Thyroid gland (tissue), 4 donors: ENCODE measurements around the gene PPP4R3B.

Experiments used
- POLR2A ChIP-seq, 2 donors: fragments of 450-650 bp; IDR thresholded peaks; one replicate each; pipeline ENCODE4 v1.6.1; 2017; ENCODE audit warnings: antibody characterized with exemption in 2 of 2, mild to moderate bottlenecking in 2 of 2, moderate library complexity in 1 of 2
- TF ChIP-seq, protein P1 (sequence below), 6 experiments: fragments of 200-600 bp in 3 of 6; fragments of 450-650 bp in 3 of 6; sonication (generic) in 3 of 6; IDR thresholded peaks; one replicate each; pipeline ENCODE4 v1.5.1; 2016 to 2019; ENCODE audit warnings: antibody characterized with exemption in 6 of 6, mild to moderate bottlenecking in 2 of 6, inconsistent platforms in 1 of 6, moderate library complexity in 1 of 6

DNA sequence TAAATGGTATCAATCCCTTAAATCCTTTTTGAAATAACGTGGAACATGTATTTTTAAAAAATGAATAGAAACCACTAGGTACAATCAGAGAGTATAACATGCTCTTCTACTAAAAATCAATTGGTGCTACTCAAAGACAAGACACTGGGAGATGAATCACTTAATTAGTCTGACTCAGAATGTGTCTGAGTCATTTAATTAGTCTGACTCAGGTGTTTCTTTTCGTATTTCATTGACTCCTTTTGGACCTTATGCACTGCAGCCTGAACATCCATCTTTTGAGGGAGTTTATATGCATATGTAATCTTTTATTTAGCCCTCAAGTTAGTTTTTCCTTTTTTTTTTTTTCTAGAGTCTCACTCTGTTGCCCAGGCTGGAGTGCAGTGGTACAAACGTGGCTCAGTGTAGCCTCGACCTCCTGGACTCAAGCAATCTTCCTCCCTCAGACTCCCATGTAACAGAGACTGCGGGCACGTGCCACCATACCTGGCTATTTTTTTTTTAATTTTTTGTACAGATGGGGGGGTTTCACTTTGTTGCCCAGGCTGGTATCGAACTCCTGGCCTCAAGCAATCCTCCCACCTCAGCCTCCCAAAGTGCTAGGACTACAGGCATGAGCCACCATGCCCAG, 26.5 kb downstream of the PPP4R3B start:
- no peak for TF ChIP-seq POLR2A (IDR thresholded peaks at IDR 0.05)
- TF ChIP-seq, protein P1, sequence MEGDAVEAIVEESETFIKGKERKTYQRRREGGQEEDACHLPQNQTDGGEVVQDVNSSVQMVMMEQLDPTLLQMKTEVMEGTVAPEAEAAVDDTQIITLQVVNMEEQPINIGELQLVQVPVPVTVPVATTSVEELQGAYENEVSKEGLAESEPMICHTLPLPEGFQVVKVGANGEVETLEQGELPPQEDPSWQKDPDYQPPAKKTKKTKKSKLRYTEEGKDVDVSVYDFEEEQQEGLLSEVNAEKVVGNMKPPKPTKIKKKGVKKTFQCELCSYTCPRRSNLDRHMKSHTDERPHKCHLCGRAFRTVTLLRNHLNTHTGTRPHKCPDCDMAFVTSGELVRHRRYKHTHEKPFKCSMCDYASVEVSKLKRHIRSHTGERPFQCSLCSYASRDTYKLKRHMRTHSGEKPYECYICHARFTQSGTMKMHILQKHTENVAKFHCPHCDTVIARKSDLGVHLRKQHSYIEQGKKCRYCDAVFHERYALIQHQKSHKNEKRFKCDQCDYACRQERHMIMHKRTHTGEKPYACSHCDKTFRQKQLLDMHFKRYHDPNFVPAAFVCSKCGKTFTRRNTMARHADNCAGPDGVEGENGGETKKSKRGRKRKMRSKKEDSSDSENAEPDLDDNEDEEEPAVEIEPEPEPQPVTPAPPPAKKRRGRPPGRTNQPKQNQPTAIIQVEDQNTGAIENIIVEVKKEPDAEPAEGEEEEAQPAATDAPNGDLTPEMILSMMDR (IDR thresholded peaks at IDR 0.05): no peak
